ENCODE data around the gene TMEM231.
A peak's percentile ranks its signal among the peaks of the same experiment; 100 is the strongest.
"Not testable (repeated sequence)": the region's sequence is repeated elsewhere in the genome, so short reads cannot be mapped to it uniquely, and the experiment has no call there.

Gene TMEM231

GRCh38 chr16:75566040-75566757 is 10.1 kb upstream of the TMEM231 start, which contains the start of gene GABARAPL2:
TSS of gene GABARAPL2 (plus strand) at chr16:75566379. CDS start at chr16:75566487, 108 bp downstream.
- DNase-seq = peak; percentile 83

- DNase-seq = no peak
Observed at GRCh38 chr16:75565640-75566039, 9.6 kb upstream of the TMEM231 start.

GRCh38 chr16:75559564-75560372 is 3.7 kb upstream of the TMEM231 start:
- DNase-seq = no peak

- no peak for DNase-seq
Observed at GRCh38 chr16:75558846-75559401, 2.9 kb upstream of the TMEM231 start.

- no peak for DNase-seq
Observed at GRCh38 chr16:75556431-75556950, 439 bp upstream of the TMEM231 start.

- no peak for DNase-seq
Observed at GRCh38 chr16:75555213-75555706, 792 bp downstream of the TMEM231 start.

GRCh38 chr16:75552951-75553350 is 3.1 kb downstream of the TMEM231 start:
- DNase-seq = no peak

GRCh38 chr16:75550211-75550662 is 5.8 kb downstream of the TMEM231 start:
- peak; percentile 44 for DNase-seq

GRCh38 chr16:75548456-75548855 is 7.6 kb downstream of the TMEM231 start:
- DNase-seq = not testable (repeated sequence)

GRCh38 chr16:75546293-75546692 is 9.8 kb downstream of the TMEM231 start:
- no peak for DNase-seq

GRCh38 chr16:75545879-75546278 is 10.2 kb downstream of the TMEM231 start:
- not testable (repeated sequence) for DNase-seq

- not testable (repeated sequence) for DNase-seq
Observed at GRCh38 chr16:75542462-75542861, 13.6 kb downstream of the TMEM231 start.

GRCh38 chr16:75541236-75541635 is 14.8 kb downstream of the TMEM231 start:
- DNase-seq = no peak

- not testable (repeated sequence) for DNase-seq
Observed at GRCh38 chr16:75538882-75539565, 17.0 kb downstream of the TMEM231 start.

- DNase-seq = no peak
Observed at GRCh38 chr16:75537776-75538175, 18.3 kb downstream of the TMEM231 start.

- no peak for DNase-seq
Observed at GRCh38 chr16:75535901-75536300, 20.2 kb downstream of the TMEM231 start, which contains the start of gene CHST5. TSS of gene CHST5 (minus strand) at chr16:75536108. CDS start at chr16:75530384, 5,724 bp downstream.

GRCh38 chr16:75535211-75535843 is 20.7 kb downstream of the TMEM231 start:
- DNase-seq = no peak

- no peak for DNase-seq
Observed at GRCh38 chr16:75534560-75535205, 21.4 kb downstream of the TMEM231 start.

GRCh38 chr16:75532791-75533190 is 23.3 kb downstream of the TMEM231 start:
- DNase-seq = no peak

- DNase-seq = no peak
Observed at GRCh38 chr16:75532142-75532765, 23.8 kb downstream of the TMEM231 start.

- no peak for DNase-seq
Observed at GRCh38 chr16:75529959-75530358, 26.1 kb downstream of the TMEM231 start.
